KMS-11 (cell line): ENCODE measurements around the gene COL23A1.

Experiments used
- H2AFZ ChIP-seq: fragments of 200-600 bp; sonication (generic); 2 replicates; pipeline ENCODE4 v1.6.1; 2016; ENCODE audit warnings: antibody characterized with exemption, mixed run types, low read depth
- H3K27ac ChIP-seq: fragments of 200-600 bp; sonication (generic); 2 replicates; pipeline ENCODE4 v1.6.1; 2016; ENCODE audit warnings: mild to moderate bottlenecking, mixed run types
- H3K27me3 ChIP-seq: fragments of 200-600 bp; sonication (generic); 2 replicates; pipeline ENCODE4 v1.6.1; 2017; ENCODE audit warnings: mild to moderate bottlenecking, low read depth, mixed run types, moderate library complexity; ENCODE audit not compliant: insufficient read depth
- H3K36me3 ChIP-seq: fragments of 200-600 bp; sonication (generic); 2 replicates; pipeline ENCODE4 v1.6.1; 2017; ENCODE audit warnings: mild to moderate bottlenecking, mixed run types; ENCODE audit not compliant: insufficient read depth
- H3K4me1 ChIP-seq: fragments of 200-600 bp; sonication (generic); 2 replicates; pipeline ENCODE4 v1.6.1; 2016; ENCODE audit warnings: mild to moderate bottlenecking, low read depth, mixed run types; ENCODE audit not compliant: poor library complexity, severe bottlenecking
- H3K4me2 ChIP-seq: fragments of 200-600 bp; sonication (generic); 2 replicates; pipeline ENCODE4 v1.7.0; 2016; ENCODE audit warnings: mild to moderate bottlenecking, mixed run types
- H3K4me3 ChIP-seq: fragments of 200-600 bp; sonication (generic); IDR thresholded peaks from 2 replicates; pipeline ENCODE4 v1.6.1; 2017; ENCODE audit warnings: low read depth, low read length, mixed read lengths; ENCODE audit not compliant: insufficient read depth
- H3K79me2 ChIP-seq: fragments of 200-600 bp; sonication (generic); 2 replicates; pipeline ENCODE4 v1.6.1; 2016; ENCODE audit warnings: low read depth, mixed run types; ENCODE audit not compliant: insufficient read depth
- H3K9ac ChIP-seq: fragments of 200-600 bp; sonication (generic); 2 replicates; pipeline ENCODE4 v1.6.1; 2016; ENCODE audit warnings: mild to moderate bottlenecking, mixed run types
- H4K20me1 ChIP-seq: fragments of 200-600 bp; sonication (generic); 2 replicates; pipeline ENCODE4 v1.6.1; 2016; ENCODE audit warnings: mild to moderate bottlenecking, mixed run types; ENCODE audit not compliant: insufficient read depth
- TF ChIP-seq, protein P1 (sequence below): fragments of 200-600 bp; sonication (generic); conservative IDR thresholded peaks from 2 replicates; pipeline ENCODE4 v1.6.1; 2017; ENCODE audit warnings: low read depth, mild to moderate bottlenecking, antibody characterized with exemption, low read length, moderate library complexity, mixed read lengths

COL23A1 gene

GRCh38 chr5:178325311-178325678 is 264.9 kb downstream of the COL23A1 start:
- Histone ChIP-seq H4K20me1 (no peaks in the 10 kb centered on the region), H3K27me3 (peaks cover 3% of the 10 kb centered on the region; the same call in 1 of the 2 replicates), H3K4me1 (no peaks in the 10 kb centered on the region), H3K79me2 (no peaks in the 10 kb centered on the region), H2AFZ (no peak overlapping the region), H3K9ac (no peak overlapping the region), H3K27ac (no peak overlapping the region), H3K4me2 (no peak overlapping the region), H3K4me3 (no peak overlapping the region), H3K36me3 (no peaks in the 10 kb centered on the region)
- TF ChIP-seq, protein P1, sequence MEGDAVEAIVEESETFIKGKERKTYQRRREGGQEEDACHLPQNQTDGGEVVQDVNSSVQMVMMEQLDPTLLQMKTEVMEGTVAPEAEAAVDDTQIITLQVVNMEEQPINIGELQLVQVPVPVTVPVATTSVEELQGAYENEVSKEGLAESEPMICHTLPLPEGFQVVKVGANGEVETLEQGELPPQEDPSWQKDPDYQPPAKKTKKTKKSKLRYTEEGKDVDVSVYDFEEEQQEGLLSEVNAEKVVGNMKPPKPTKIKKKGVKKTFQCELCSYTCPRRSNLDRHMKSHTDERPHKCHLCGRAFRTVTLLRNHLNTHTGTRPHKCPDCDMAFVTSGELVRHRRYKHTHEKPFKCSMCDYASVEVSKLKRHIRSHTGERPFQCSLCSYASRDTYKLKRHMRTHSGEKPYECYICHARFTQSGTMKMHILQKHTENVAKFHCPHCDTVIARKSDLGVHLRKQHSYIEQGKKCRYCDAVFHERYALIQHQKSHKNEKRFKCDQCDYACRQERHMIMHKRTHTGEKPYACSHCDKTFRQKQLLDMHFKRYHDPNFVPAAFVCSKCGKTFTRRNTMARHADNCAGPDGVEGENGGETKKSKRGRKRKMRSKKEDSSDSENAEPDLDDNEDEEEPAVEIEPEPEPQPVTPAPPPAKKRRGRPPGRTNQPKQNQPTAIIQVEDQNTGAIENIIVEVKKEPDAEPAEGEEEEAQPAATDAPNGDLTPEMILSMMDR = no peak

- no peaks in the 10 kb centered on the region for H3K4me1 ChIP-seq
- H3K4me2 ChIP-seq = no peak overlapping the region
- no peak overlapping the region for H3K4me3 ChIP-seq
- H3K27ac ChIP-seq = no peak overlapping the region
- no peak overlapping the region for H2AFZ ChIP-seq
- peaks cover 3% of the 10 kb centered on the region; the same call in 1 of the 2 replicates for H3K27me3 ChIP-seq
- H3K79me2 ChIP-seq = no peaks in the 10 kb centered on the region
- no peak overlapping the region for H3K9ac ChIP-seq
- no peaks in the 10 kb centered on the region for H4K20me1 ChIP-seq
- no peaks in the 10 kb centered on the region for H3K36me3 ChIP-seq
- TF ChIP-seq, protein P1 = no peak
These were observed 265.5 kb downstream of the COL23A1 start for GRCh38 chr5:178324481-178325310.

GRCh38 chr5:178323961-178324360 is 266.2 kb downstream of the COL23A1 start:
- Histone ChIP-seq H2AFZ (no peak overlapping the region), H3K36me3 (no peaks in the 10 kb centered on the region), H3K79me2 (no peaks in the 10 kb centered on the region), H3K27me3 (peaks cover 3% of the 10 kb centered on the region; the same call in 1 of the 2 replicates), H3K4me3 (no peak overlapping the region), H3K9ac (no peak overlapping the region), H3K4me1 (no peaks in the 10 kb centered on the region), H3K4me2 (no peak overlapping the region), H3K27ac (no peak overlapping the region), H4K20me1 (no peaks in the 10 kb centered on the region)
- TF ChIP-seq, protein P1 = no peak

DNA sequence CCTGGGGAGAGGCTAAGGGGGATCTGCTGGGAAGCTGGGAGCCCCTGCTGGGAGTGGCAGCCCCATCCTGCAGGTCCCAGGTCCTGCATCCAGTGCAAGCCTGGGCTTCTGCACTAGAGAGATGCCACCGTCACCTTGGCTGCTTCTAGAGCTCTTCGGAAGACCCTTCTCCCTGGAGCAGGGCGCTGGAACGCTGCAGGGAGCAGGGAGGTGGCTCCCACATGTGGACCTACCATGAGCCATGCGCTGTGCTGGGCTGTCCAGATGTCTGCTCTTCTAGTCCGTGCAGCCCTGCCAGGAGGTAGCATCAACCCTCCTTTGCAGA is 266.7 kb downstream of the COL23A1 start:
- no peak overlapping the region for H3K4me2 ChIP-seq
- H4K20me1 ChIP-seq = no peaks in the 10 kb centered on the region

More for the DNA sequence above, 266.7 kb downstream of the COL23A1 start:
- H3K27me3 ChIP-seq = peaks cover 3% of the 10 kb centered on the region; the same call in 1 of the 2 replicates
- H3K27ac ChIP-seq = no peak overlapping the region
- TF ChIP-seq, protein P1 = no peak
- no peak overlapping the region for H2AFZ ChIP-seq
- H3K79me2 ChIP-seq = no peaks in the 10 kb centered on the region
- H3K36me3 ChIP-seq = no peaks in the 10 kb centered on the region
- H3K4me3 ChIP-seq = no peak overlapping the region
- no peaks in the 10 kb centered on the region for H3K4me1 ChIP-seq
- H3K9ac ChIP-seq = no peak overlapping the region
